ENCODE measurements around the gene METTL23. TPM values are rescaled to one million over a fixed set of nuclear protein-coding genes. Genes with fewer than 3 reads are reported as not detected.

The METTL23 gene
- total RNA-seq, 1 experiment from 2014 or later = 40.5 TPM

DNA sequence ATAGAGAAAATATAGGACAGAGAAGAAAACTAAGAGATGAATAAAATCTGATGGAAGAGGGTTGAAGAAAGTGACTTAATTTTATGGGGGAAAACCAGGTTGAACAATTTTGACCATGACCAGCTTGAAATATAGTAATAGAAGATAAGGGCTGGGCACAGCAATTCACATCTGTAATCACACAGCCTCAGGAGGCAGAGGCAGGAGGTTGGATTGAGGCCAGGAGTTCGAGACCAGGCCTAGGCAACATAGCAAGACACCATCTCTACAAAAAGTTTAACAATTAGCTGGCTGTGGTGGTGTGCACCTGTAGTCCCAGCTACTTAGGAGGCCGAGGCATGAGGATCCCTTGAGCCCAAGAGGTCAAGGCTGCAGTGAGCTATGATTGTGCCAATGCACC is 24.6 kb upstream of the METTL23 start:
- no peaks in the 10 kb centered on the region for H4K20me1 ChIP-seq (ENCODE audit: insufficient read depth)
- no peak overlapping the region for H3K4me3 ChIP-seq
- H3K9me2 ChIP-seq (ENCODE audit: insufficient read depth) = no peaks in the 10 kb centered on the region
- no peaks in the 10 kb centered on the region for H3K79me2 ChIP-seq (ENCODE audit: low read depth)
- POLR2A ChIA-PET (ENCODE audit: unreplicated experiment) = no interaction called here
- H3K27me3 ChIP-seq (ENCODE audit: insufficient read depth, low read depth) = no peaks in the 10 kb centered on the region
- CTCF ChIA-PET = no interaction called here
- H3K4me1 ChIP-seq (replicated peaks; ENCODE audit: insufficient read depth) = no peaks in the 10 kb centered on the region
- H3K36me3 ChIP-seq (ENCODE audit: low read depth) = no peaks in the 10 kb centered on the region
- no peaks in the 10 kb centered on the region for H3F3A ChIP-seq (ENCODE audit: insufficient read depth, low read depth)
- BruUV-seq (replicated peaks) = no TSS peak
- DNase-seq = no peak
- H2AFZ ChIP-seq = no peak overlapping the region
- intact Hi-C loops (cut with micrococcal nuclease; ENCODE audit: unreplicated experiment) = no loop called here
- no peaks in the 10 kb centered on the region for H3K9me3 ChIP-seq (ENCODE audit: insufficient read depth, low read depth)
- no peak overlapping the region for H3K4me2 ChIP-seq
- H3K27ac ChIP-seq = no peak overlapping the region
- no peak for TF ChIP-seq EZH2 (IDR thresholded peaks at IDR 0.05; ENCODE audit: low read depth)
- TF ChIP-seq, protein P1, sequence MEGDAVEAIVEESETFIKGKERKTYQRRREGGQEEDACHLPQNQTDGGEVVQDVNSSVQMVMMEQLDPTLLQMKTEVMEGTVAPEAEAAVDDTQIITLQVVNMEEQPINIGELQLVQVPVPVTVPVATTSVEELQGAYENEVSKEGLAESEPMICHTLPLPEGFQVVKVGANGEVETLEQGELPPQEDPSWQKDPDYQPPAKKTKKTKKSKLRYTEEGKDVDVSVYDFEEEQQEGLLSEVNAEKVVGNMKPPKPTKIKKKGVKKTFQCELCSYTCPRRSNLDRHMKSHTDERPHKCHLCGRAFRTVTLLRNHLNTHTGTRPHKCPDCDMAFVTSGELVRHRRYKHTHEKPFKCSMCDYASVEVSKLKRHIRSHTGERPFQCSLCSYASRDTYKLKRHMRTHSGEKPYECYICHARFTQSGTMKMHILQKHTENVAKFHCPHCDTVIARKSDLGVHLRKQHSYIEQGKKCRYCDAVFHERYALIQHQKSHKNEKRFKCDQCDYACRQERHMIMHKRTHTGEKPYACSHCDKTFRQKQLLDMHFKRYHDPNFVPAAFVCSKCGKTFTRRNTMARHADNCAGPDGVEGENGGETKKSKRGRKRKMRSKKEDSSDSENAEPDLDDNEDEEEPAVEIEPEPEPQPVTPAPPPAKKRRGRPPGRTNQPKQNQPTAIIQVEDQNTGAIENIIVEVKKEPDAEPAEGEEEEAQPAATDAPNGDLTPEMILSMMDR (conservative IDR thresholded peaks at IDR 0.05) = no peak

DNA sequence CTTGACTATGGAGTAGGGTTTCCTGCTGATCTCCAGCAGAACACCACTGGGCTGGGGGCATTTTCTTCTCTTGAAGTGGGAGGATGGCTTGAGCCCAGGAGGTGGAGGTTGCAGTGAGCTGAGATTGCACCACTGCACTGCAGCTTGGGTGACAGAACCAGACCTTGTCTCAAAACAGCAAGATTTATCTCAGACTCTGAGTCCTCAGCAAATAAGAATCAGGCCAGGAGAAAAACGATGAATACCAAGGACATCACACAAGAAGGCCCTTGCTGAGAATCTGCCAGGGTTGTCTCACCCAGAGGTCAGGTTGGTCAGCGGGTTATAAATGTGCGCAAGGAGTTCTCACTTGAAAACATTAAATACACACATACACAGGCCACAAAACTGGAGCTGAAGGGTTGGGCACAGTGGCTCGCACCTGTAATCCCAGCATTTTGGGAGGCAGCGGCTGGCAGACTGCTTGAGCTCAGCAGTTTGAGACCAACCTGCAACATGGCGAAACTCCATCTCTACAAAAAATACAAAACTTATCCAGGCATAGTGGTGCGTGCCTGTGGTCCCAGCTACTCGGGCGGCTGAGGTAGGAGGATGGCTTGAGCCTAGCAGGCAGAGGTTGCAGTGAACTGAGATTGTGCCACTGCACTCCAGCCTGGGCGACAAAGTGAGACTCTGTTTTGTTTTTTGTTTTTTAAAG is 23.6 kb upstream of the METTL23 start:
- Histone ChIP-seq H3K36me3 (ENCODE audit: low read depth) (no peaks in the 10 kb centered on the region), H4K20me1 (ENCODE audit: insufficient read depth) (no peaks in the 10 kb centered on the region), H3K9me3 (ENCODE audit: insufficient read depth, low read depth) (no peaks in the 10 kb centered on the region), H3K9me2 (ENCODE audit: insufficient read depth) (no peaks in the 10 kb centered on the region), H2AFZ (no peak overlapping the region), H3F3A (ENCODE audit: insufficient read depth, low read depth) (no peaks in the 10 kb centered on the region), H3K4me3 (no peak overlapping the region), H3K4me1 (replicated peaks; ENCODE audit: insufficient read depth) (no peaks in the 10 kb centered on the region), H3K79me2 (ENCODE audit: low read depth) (no peaks in the 10 kb centered on the region), H3K27me3 (ENCODE audit: insufficient read depth, low read depth) (no peaks in the 10 kb centered on the region), H3K27ac (no peak overlapping the region), H3K4me2 (no peak overlapping the region)
- BruUV-seq (replicated peaks) = no TSS peak
- CTCF ChIA-PET = no interaction called here
- no peak for DNase-seq
- intact Hi-C loops (cut with micrococcal nuclease; ENCODE audit: unreplicated experiment) = no loop called here
- TF ChIP-seq EZH2 (IDR thresholded peaks at IDR 0.05; ENCODE audit: low read depth) = no peak
- TF ChIP-seq, protein P1 (conservative IDR thresholded peaks at IDR 0.05) = no peak
- POLR2A ChIA-PET (ENCODE audit: unreplicated experiment) = no interaction called here

DNA sequence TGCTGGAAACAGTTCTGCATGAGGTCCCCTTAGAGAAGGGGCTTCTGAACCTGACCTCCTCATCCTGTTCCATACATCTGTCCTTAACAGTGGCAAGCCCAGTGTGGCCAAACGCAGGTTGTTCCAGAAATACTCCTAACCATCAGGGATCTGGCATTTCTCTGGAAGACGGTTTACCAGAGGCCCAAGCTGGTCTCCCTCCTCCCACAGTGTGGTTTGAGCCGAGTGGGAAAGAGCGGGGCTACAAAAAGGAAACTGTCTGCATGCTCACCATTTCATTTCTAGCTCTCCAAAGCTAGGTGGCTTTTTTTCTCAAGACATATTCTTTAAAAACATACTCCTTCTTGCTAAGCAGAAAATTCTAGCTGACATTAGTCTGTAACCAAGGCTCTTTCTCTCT is 21.8 kb upstream of the METTL23 start:
- CTCF ChIA-PET = interaction anchor here (0.6 kb wide), 1 partner anchor 368 kb away, joined by 6 read pairs; no protein-coding TSS in a partner anchor

DNA sequence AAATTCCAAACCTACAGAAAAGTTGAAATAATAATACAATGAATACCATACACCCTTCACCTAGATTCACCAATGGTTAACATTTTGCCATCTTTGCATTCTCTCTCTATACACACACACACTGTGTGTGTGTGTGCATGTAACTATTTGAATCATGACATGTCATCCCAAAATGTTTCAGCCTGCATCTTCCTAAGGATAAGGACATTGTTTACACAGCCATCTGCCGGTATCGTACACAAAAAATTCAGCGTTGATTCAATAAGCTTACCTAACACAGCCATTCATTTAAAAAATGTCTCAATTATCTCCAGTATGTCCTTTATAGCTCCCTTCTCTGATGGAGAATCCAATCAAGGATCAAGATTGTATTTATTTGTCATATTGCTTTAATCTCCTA is 19.8 kb upstream of the METTL23 start:
- Histone ChIP-seq H3K9me3 (ENCODE audit: insufficient read depth, low read depth) (no peaks in the 10 kb centered on the region), H3K4me1 (replicated peaks; ENCODE audit: insufficient read depth) (0 out of 2 replicates have a peak, but pooled peaks cover 6% of the 10 kb centered on the region), H3K36me3 (ENCODE audit: low read depth) (no peaks in the 10 kb centered on the region), H3F3A (ENCODE audit: insufficient read depth, low read depth) (no peaks in the 10 kb centered on the region; the same call in 1 of the 2 replicates), H4K20me1 (ENCODE audit: insufficient read depth) (no peaks in the 10 kb centered on the region), H3K4me3 (no peak overlapping the region), H3K9me2 (ENCODE audit: insufficient read depth) (no peaks in the 10 kb centered on the region), H3K79me2 (ENCODE audit: low read depth) (no peaks in the 10 kb centered on the region), H2AFZ (no peak overlapping the region), H3K27me3 (ENCODE audit: insufficient read depth, low read depth) (no peaks in the 10 kb centered on the region), H3K4me2 (no peak overlapping the region), H3K27ac (no peak overlapping the region)
- no TSS peak for BruUV-seq (replicated peaks)
- ChIA-PET POLR2A (ENCODE audit: unreplicated experiment) (no interaction called here), CTCF (no interaction called here)
- no peak for DNase-seq
- TF ChIP-seq, protein P1 (conservative IDR thresholded peaks at IDR 0.05) = no peak
- no peak for TF ChIP-seq EZH2 (IDR thresholded peaks at IDR 0.05; ENCODE audit: low read depth)
- intact Hi-C loops (cut with micrococcal nuclease; ENCODE audit: unreplicated experiment) = no loop called here

More for the DNA sequence above, 21.8 kb upstream of the METTL23 start:
- Histone ChIP-seq H3K79me2 (ENCODE audit: low read depth) (no peaks in the 10 kb centered on the region), H3K4me1 (replicated peaks; ENCODE audit: insufficient read depth) (no peaks in the 10 kb centered on the region), H3K9me3 (ENCODE audit: insufficient read depth, low read depth) (no peaks in the 10 kb centered on the region), H3K4me2 (no peak overlapping the region), H3K27ac (no peak overlapping the region), H3K4me3 (no peak overlapping the region), H2AFZ (no peak overlapping the region), H3K9me2 (ENCODE audit: insufficient read depth) (no peaks in the 10 kb centered on the region), H3K27me3 (ENCODE audit: insufficient read depth, low read depth) (no peaks in the 10 kb centered on the region), H3K36me3 (ENCODE audit: low read depth) (no peaks in the 10 kb centered on the region), H4K20me1 (ENCODE audit: insufficient read depth) (no peaks in the 10 kb centered on the region), H3F3A (ENCODE audit: insufficient read depth, low read depth) (no peaks in the 10 kb centered on the region)
- no TSS peak for BruUV-seq (replicated peaks)
- TF ChIP-seq EZH2 (IDR thresholded peaks at IDR 0.05; ENCODE audit: low read depth) = no peak
- intact Hi-C loops (cut with micrococcal nuclease; ENCODE audit: unreplicated experiment) = no loop called here
- DNase-seq = no peak
- POLR2A ChIA-PET (ENCODE audit: unreplicated experiment) = no interaction called here

Data from PC-9 (cell line).